Lower leg skin (tissue), 3 donors: ENCODE data around the gene B3GNT2.
"Not testable (repeated sequence)": the region's sequence is repeated elsewhere in the genome, so short reads cannot be mapped to it uniquely, and the experiment has no call there.

Source experiments
- CTCF ChIP-seq, 3 donors: fragments of 450-650 bp; IDR thresholded peaks; one replicate each; pipeline ENCODE4 v1.5.1; 2016; ENCODE audit warnings: antibody characterized with exemption in 3 of 3, mild to moderate bottlenecking in 3 of 3, moderate library complexity in 2 of 3
- POLR2A ChIP-seq, 2 donors: fragments of 450-650 bp; IDR thresholded peaks; one replicate each; pipeline ENCODE4 v1.6.1; 2016 to 2017; ENCODE audit warnings: antibody characterized with exemption in 2 of 2, mild to moderate bottlenecking in 1 of 2, moderate library complexity in 1 of 2

GRCh38 chr2:62160691-62161090 is 35.2 kb upstream of the B3GNT2 start:
- TF ChIP-seq CTCF, POLR2A (IDR thresholded peaks at IDR 0.05): not testable (repeated sequence)
